Vagina (tissue), 2 donors: ENCODE data around the gene ST6GALNAC6. TPM values are rescaled to one million over a fixed set of nuclear protein-coding genes. Genes with fewer than 3 reads are reported as not detected.

Source experiments
- DNase-seq, 2 donors: peaks; one replicate each; pipeline ENCODE4 v3.0.0-alpha.2; 2017; ENCODE audit errors: extremely low spot score in 2 of 2
- H3K27ac ChIP-seq: fragments of 200-600 bp; sonication (generic); one replicate; pipeline ENCODE4 v1.5.1; 2019
- H3K27me3 ChIP-seq: fragments of 200-600 bp; sonication (generic); one replicate; pipeline ENCODE4 v1.5.1; 2019
- H3K36me3 ChIP-seq, 2 donors: fragments of 200-600 bp; sonication (generic); one replicate each; pipeline ENCODE4 v1.5.1; 2017 to 2019
- H3K4me1 ChIP-seq: fragments of 200-600 bp; sonication (generic); one replicate; pipeline ENCODE4 v1.5.1; 2019
- H3K4me3 ChIP-seq, 2 donors: fragments of 200-600 bp; sonication (generic); 1 replicate in 1 of 2; 2 replicates in 1 of 2; pipeline ENCODE4 v1.5.1; 2016 to 2019
- H3K9me3 ChIP-seq: fragments of 200-600 bp; sonication (generic); one replicate; pipeline ENCODE4 v1.5.1; 2019
- POLR2A ChIP-seq, 2 donors: fragments of 450-650 bp; IDR thresholded peaks; one replicate each; pipeline ENCODE4 v1.6.1; 2017; ENCODE audit warnings: antibody characterized with exemption in 2 of 2, mild to moderate bottlenecking in 2 of 2, moderate library complexity in 2 of 2
- POLR2AphosphoS5 ChIP-seq, 2 donors: sonication (generic); formaldehyde crosslinking; IDR thresholded peaks; one replicate each; pipeline ENCODE4 v1.9.0; 2017; ENCODE audit warnings: antibody characterized with exemption in 2 of 2, mild to moderate bottlenecking in 2 of 2, low read depth in 1 of 2; ENCODE audit not compliant: insufficient read depth in 1 of 2
- intact Hi-C: fragments of 100-400 bp; cut with DNase I; formaldehyde crosslinking; loops from one replicate; pipeline ENCODE4 v1.15.1; 2023
- total RNA-seq: library from RNA; depleted of rRNA; stranded (reverse); fragments of >200 nt; gene quantifications from one replicate; pipeline ENCODE4 v1.2.3, GENCODE V29; 2016
- TF ChIP-seq, protein P1 (sequence below), 3 experiments: fragments of 450-650 bp in 2 of 3; fragments of 200-600 bp in 1 of 3; sonication (generic) in 1 of 3; IDR thresholded peaks; one replicate each; pipeline ENCODE4 v1.5.1; 2017 to 2019; ENCODE audit warnings: antibody characterized with exemption in 3 of 3, mild to moderate bottlenecking in 2 of 3, moderate library complexity in 2 of 3

The ST6GALNAC6 gene
- total RNA-seq, 1 donor from 2014 or later: 108 TPM

DNA sequence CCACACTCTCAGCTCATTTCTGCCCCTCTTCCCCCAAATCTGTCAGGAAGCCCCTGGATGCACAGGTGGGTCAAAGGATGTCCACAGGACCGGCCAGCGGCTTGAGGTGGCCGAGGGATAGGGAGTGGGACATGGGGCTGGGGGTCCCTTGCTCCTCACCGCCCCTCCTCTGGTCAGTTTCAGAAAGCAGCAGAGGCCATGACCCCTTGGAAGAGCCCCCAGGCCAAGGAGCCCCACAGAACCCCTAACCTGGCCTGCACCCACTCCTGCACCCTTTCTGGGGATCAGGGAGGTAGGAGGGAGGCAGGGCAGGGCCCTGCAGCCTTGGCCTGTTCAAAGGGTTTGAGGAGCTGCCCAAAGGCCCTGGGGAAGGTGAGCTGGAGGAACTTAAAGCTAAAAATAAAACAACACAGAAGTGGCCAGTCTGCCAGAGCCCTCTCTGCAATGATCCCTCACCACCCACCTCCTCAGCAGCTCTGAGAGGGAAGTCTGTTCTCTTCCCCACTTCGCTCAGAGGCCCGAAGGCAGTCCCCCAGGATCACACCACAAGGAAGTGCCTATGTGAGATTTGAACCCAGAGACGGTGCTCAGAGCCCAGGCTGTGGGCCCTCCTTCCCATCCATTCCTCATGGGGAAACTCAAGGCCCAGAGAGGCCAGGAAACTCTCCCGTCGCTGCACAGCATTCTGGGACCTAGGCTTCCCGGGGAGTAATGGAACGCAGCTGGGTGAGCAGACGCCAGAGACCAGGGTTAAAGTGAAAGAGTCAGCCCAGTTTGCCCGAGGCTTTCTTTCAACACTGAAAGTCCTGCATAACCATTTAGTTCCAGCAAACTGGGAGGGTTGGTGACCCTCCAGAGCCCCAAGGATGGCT, 45.9 kb downstream of the ST6GALNAC6 start:
- no peak for DNase-seq
- H3K27ac ChIP-seq: peak overlapping the region; percentile 88
- H3K36me3 ChIP-seq: no peaks in the 10 kb centered on the region
- no peaks in the 10 kb centered on the region for H3K27me3 ChIP-seq
- intact Hi-C loops: no loop called here
- H3K9me3 ChIP-seq: no peaks in the 10 kb centered on the region
- H3K4me3 ChIP-seq: peak overlapping the region; percentile 65 to 69
- H3K4me1 ChIP-seq: peaks cover 53% of the 10 kb centered on the region
- TF ChIP-seq POLR2A (IDR thresholded peaks at IDR 0.05) (no peak), POLR2AphosphoS5 (IDR thresholded peaks at IDR 0.05; ENCODE audit: insufficient read depth in 1 of 2, low read depth in 1 of 2) (no peak)
- TF ChIP-seq, protein P1, sequence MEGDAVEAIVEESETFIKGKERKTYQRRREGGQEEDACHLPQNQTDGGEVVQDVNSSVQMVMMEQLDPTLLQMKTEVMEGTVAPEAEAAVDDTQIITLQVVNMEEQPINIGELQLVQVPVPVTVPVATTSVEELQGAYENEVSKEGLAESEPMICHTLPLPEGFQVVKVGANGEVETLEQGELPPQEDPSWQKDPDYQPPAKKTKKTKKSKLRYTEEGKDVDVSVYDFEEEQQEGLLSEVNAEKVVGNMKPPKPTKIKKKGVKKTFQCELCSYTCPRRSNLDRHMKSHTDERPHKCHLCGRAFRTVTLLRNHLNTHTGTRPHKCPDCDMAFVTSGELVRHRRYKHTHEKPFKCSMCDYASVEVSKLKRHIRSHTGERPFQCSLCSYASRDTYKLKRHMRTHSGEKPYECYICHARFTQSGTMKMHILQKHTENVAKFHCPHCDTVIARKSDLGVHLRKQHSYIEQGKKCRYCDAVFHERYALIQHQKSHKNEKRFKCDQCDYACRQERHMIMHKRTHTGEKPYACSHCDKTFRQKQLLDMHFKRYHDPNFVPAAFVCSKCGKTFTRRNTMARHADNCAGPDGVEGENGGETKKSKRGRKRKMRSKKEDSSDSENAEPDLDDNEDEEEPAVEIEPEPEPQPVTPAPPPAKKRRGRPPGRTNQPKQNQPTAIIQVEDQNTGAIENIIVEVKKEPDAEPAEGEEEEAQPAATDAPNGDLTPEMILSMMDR (IDR thresholded peaks at IDR 0.05): no peak

DNA sequence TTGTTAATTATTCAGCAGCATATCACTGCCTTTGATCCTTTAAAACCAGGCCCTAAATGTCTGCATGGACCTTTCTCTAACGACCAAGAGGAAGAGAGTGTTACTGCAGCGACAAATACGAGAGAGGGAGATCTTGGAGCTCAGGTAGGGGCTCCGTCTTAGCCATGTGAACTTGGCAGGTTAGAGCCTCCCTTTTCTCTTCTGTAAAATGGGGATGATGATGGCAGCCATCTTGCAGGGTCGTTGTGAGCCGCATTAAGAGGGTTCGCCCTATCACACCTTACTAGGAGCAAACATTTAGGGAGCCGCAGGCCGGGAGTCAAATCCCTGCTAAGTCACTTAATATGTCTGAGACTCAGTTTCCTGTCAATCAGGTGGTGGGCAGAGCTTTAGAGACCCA, 46.6 kb downstream of the ST6GALNAC6 start:
- Histone ChIP-seq H3K4me3 (peak overlapping the region; percentile 65 to 69), H3K27ac (peak overlapping the region; percentile 88), H3K36me3 (no peaks in the 10 kb centered on the region), H3K27me3 (no peaks in the 10 kb centered on the region), H3K4me1 (peaks cover 46% of the 10 kb centered on the region), H3K9me3 (no peaks in the 10 kb centered on the region)
- TF ChIP-seq POLR2A (IDR thresholded peaks at IDR 0.05): no peak
- no peak for TF ChIP-seq POLR2AphosphoS5 (IDR thresholded peaks at IDR 0.05; ENCODE audit: insufficient read depth in 1 of 2, low read depth in 1 of 2)
- TF ChIP-seq, protein P1 (IDR thresholded peaks at IDR 0.05): no peak
- no peak for DNase-seq
- intact Hi-C loops: no loop called here

GRCh38 chr9:127850286-127850830, 49.0 kb downstream of the ST6GALNAC6 start:
- Histone ChIP-seq H3K27me3 (no peaks in the 10 kb centered on the region), H3K27ac (no peak overlapping the region), H3K4me3 (peak overlapping the region in 1 of 2 donors; percentile 65), H3K9me3 (no peaks in the 10 kb centered on the region), H3K4me1 (peaks cover 59% of the 10 kb centered on the region), H3K36me3 (no peaks in the 10 kb centered on the region)
- DNase-seq: no peak
- TF ChIP-seq POLR2AphosphoS5 (IDR thresholded peaks at IDR 0.05; ENCODE audit: insufficient read depth in 1 of 2, low read depth in 1 of 2) (no peak), POLR2A (IDR thresholded peaks at IDR 0.05) (no peak)
- TF ChIP-seq, protein P1 (IDR thresholded peaks at IDR 0.05): no peak
- intact Hi-C loops: no loop called here

DNA sequence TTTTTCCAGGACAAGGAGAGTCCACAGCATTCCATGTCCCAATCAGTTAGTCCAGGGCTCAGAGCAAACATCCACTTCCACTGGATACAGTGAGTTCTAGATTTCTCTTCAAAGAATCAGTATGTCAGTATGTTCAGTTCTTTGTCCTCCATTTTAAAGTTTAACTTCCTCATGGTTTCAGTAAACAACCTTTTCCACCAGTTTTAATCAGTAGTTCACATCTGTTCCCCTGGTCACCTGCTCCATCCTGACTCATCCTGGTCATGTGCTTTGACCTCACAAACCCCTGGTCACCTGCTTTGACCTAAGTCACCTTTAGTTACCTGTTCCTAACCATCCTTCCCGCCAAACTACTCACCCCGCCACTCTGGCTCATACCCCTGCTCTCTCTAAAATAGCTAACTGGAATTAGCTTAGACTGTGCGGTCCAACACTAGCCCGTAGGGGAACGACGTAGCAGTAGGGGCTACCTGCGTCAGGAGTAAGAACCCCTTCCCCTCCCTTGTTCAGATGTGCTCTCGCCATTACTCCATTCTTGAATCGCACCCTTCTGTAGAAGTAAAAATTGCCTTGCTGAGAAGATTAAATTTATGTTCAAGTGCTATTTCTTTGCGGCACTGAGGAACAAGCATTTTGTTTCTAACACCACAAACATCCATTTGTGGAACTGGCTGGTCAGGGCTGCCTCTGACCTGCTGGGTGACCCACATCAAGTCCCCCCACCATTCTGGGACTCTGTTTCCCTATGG, 50.5 kb downstream of the ST6GALNAC6 start:
- no peak for TF ChIP-seq POLR2A (IDR thresholded peaks at IDR 0.05)
- TF ChIP-seq POLR2AphosphoS5 (IDR thresholded peaks at IDR 0.05; ENCODE audit: insufficient read depth in 1 of 2, low read depth in 1 of 2): no peak
- TF ChIP-seq, protein P1 (IDR thresholded peaks at IDR 0.05): no peak
- Histone ChIP-seq H3K4me1 (peaks cover 48% of the 10 kb centered on the region), H3K27ac (peak overlapping the region; percentile 20), H3K36me3 (no peaks in the 10 kb centered on the region), H3K27me3 (no peaks in the 10 kb centered on the region), H3K9me3 (no peaks in the 10 kb centered on the region), H3K4me3 (no peak overlapping the region)
- DNase-seq: no peak
- intact Hi-C loops: no loop called here
